ENCODE results near the gene FGFR2.

The FGFR2 gene

DNA sequence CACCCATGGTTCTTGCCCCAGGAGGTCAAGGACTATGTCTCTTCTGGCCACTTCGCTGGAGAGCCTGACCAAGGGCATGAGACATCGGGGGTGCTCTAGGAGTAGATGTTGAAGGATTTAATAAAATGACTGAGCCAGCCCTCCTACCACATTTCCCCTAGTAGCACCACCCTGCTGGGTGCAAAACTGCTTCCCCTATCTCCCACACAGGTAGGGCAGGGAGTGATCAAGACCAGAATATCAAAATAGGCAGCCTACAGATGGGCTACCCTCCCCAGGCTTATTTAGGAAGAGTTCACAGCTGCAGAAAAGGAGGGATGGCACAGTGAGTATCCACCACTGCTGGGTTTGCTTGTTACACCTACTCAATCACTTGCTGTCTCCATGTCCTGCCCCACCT, 103.9 kb downstream of the FGFR2 start:
- no peak for DNase-seq (ENCODE audit: low spot score)
- in situ Hi-C loops (cut with MboI; ENCODE audit: low pct_unique_long_range_greater_than_20kb, low sequenced_read_pairs, unreplicated experiment), result no loop called here
- TF ChIP-seq, protein P1, sequence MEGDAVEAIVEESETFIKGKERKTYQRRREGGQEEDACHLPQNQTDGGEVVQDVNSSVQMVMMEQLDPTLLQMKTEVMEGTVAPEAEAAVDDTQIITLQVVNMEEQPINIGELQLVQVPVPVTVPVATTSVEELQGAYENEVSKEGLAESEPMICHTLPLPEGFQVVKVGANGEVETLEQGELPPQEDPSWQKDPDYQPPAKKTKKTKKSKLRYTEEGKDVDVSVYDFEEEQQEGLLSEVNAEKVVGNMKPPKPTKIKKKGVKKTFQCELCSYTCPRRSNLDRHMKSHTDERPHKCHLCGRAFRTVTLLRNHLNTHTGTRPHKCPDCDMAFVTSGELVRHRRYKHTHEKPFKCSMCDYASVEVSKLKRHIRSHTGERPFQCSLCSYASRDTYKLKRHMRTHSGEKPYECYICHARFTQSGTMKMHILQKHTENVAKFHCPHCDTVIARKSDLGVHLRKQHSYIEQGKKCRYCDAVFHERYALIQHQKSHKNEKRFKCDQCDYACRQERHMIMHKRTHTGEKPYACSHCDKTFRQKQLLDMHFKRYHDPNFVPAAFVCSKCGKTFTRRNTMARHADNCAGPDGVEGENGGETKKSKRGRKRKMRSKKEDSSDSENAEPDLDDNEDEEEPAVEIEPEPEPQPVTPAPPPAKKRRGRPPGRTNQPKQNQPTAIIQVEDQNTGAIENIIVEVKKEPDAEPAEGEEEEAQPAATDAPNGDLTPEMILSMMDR (IDR thresholded peaks at IDR 0.05; ENCODE audit: extremely low read depth, insufficient read depth, missing control alignments), result no peak

DNA sequence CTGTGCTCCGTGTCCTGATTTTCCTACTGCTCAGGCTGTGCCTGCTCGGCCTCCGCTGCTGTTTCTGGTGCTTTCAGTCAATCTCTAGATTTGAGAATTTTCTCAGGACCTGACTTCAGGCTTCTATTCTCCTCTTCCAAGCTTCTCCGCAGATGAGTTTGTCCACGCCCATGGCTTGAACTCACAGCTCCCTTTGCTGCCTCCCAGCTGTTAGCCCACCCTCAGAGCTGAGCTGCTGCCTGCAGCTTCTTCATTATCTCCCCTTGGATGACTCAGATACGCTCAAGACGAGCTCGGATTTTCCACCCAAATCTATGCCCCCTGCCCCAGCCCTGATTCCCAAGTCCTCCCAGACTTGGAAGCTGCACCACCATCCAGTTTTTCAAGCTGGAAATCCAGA, 104.7 kb downstream of the FGFR2 start:
- no peak for DNase-seq (ENCODE audit: low spot score)
- in situ Hi-C loops (cut with MboI; ENCODE audit: low pct_unique_long_range_greater_than_20kb, low sequenced_read_pairs, unreplicated experiment), result no loop called here
- TF ChIP-seq, protein P1 (IDR thresholded peaks at IDR 0.05; ENCODE audit: extremely low read depth, insufficient read depth, missing control alignments), result no peak

DNA sequence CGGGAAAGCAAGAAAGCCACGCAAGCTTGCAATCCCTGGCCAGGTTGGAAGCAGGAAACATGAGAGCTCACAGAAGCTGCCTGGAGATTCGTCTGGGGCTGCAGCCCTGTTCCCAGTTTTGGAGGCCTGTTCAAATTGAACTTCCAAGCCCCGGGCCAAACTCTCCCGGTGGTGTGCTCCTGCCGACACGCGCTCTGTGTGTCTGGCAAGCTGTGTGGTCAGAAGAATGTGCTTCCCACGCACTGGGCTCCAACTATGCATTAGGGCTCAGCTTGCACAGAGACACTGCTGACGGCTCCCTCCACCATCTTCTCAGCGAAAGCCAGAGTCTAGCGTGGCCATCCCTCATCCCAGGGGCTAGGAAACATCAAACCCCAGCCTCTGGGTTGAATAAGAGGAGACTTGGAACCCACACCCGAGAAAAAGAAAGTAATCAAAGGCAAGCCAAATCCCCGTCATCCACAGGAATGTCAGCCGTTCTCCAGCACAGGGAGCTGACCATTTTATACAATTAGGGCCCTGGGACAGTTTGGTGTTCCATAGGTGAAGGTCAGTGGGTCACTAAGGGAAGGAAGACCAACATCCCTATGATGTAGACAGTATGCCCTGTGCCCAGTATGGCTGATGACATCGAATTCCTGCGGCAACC, 107.2 kb downstream of the FGFR2 start:
- DNase-seq (ENCODE audit: low spot score), result no peak
- TF ChIP-seq, protein P1 (IDR thresholded peaks at IDR 0.05; ENCODE audit: extremely low read depth, insufficient read depth, missing control alignments), result no peak
- in situ Hi-C loops (cut with MboI; ENCODE audit: low pct_unique_long_range_greater_than_20kb, low sequenced_read_pairs, unreplicated experiment), result no loop called here

DNA sequence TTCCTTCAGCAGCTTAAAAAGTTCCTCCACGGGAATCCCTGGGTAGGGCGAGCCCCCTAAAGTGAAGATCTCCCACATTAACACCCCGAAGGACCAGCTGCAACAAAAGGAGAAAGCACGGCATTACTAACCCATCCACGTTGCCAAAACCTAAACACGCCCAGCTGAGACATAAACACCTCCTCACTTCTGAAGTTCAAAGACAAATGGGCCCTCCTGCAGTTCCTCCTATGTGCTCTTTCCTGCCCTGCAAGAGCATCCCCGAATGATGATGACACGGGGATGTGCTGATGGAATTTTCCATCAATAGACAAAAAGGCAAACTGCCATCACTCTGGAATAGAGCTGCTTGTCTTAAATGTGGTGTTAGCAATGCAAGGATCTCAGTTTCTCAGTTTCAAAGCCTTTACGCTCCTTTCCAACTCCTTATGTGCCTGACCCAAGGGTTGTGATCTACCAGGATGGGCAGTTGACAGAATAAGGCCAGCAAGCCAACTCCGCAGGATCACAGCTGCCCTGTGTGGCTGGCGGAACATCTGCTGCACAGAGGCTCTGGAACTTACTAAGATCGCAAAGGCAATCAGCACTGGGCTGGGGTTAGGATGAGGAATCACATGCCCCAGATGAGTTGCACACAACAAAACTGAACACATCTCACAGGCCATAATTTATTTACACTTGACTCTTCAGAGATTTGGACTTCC, 112.7 kb downstream of the FGFR2 start:
- in situ Hi-C loops (cut with MboI; ENCODE audit: low pct_unique_long_range_greater_than_20kb, low sequenced_read_pairs, unreplicated experiment), result no loop called here
- DNase-seq (ENCODE audit: low spot score), result no peak
- TF ChIP-seq, protein P1 (IDR thresholded peaks at IDR 0.05; ENCODE audit: extremely low read depth, insufficient read depth, missing control alignments), result no peak

DNA sequence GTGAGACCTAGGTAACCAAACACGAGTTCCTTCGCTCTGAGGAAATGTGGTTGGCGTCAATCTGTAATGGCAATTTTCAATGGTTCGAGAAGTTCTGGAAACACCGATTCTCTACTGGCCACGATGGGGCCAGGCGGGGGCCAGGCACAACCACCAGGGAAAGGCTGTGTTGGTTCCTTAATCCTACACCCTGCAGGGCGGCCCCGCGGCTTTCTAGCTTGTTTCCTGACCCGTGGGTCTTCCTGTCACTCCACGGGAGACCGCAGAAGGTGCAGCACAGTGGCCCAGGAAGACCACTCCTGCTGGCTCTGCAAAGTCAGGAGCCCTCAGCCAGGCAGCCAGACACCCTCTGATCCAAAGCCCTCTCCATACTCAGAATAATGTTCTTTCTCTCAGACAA, 113.4 kb downstream of the FGFR2 start:
- in situ Hi-C loops (cut with MboI; ENCODE audit: low pct_unique_long_range_greater_than_20kb, low sequenced_read_pairs, unreplicated experiment), result no loop called here
- TF ChIP-seq, protein P1 (IDR thresholded peaks at IDR 0.05; ENCODE audit: extremely low read depth, insufficient read depth, missing control alignments), result no peak
- DNase-seq (ENCODE audit: low spot score), result no peak

DNA sequence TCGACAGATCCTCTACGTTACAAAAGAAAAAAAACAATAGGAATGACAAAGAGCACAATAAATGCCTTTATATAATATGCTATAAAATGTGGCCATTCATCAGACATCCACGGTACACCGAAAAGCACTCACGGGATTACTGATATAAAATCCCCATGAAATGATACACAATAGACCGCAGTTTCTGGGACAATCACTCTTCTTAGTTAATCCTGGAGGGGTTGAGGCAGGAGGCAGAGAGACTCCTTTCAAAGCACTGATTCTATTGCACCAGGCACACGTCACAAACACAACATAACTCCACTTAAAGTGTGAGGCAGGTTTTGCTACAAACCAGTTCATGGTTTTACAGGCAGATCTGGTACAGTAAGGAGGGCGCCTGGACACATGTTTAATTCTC, 113.8 kb downstream of the FGFR2 start:
- TF ChIP-seq, protein P1 (IDR thresholded peaks at IDR 0.05; ENCODE audit: extremely low read depth, insufficient read depth, missing control alignments), result no peak
- DNase-seq (ENCODE audit: low spot score), result no peak
- in situ Hi-C loops (cut with MboI; ENCODE audit: low pct_unique_long_range_greater_than_20kb, low sequenced_read_pairs, unreplicated experiment), result no loop called here

Data from GM13977 (cell line).